GM23338 (cell line): Measurements from ENCODE around the gene UHRF2. TPM values are rescaled to one million over a fixed set of nuclear protein-coding genes. Genes with fewer than 3 reads are reported as not detected.

Source experiments
- ATAC-seq: fragments of 200-7000 bp; cut with Tn5 transposase; 3 replicates; pipeline ENCODE4 v1.9.1; 2020
- DNase-seq: peaks from one replicate; pipeline ENCODE4 v3.0.0-alpha.2; 2015; ENCODE audit warnings: low spot score
- H2AFZ ChIP-seq: fragments of 200-600 bp; sonication (generic); 2 replicates; pipeline ENCODE4 v1.8.0; 2016; ENCODE audit warnings: antibody characterized with exemption, mild to moderate bottlenecking, moderate library complexity
- H3F3A ChIP-seq: fragments of 200-600 bp; sonication (generic); replicated peaks from 2 replicates; pipeline ENCODE4 v1.8.0; 2017; ENCODE audit warnings: antibody characterized with exemption, mixed run types, low read depth
- H3K27ac ChIP-seq: fragments of 200-600 bp; sonication (generic); 2 replicates; pipeline ENCODE4 v1.6.1; 2016; ENCODE audit warnings: low read depth
- H3K27me3 ChIP-seq: fragments of 200-600 bp; sonication (generic); 2 replicates; pipeline ENCODE4 v1.8.0; 2016; ENCODE audit warnings: mild to moderate bottlenecking, mixed run types, moderate library complexity; ENCODE audit not compliant: insufficient read depth
- H3K36me3 ChIP-seq: fragments of 200-600 bp; sonication (generic); 2 replicates; pipeline ENCODE4 v1.8.0; 2016; ENCODE audit warnings: mild to moderate bottlenecking; ENCODE audit not compliant: insufficient read depth
- H3K4me1 ChIP-seq: fragments of 200-600 bp; sonication (generic); 2 replicates; pipeline ENCODE4 v1.8.0; 2016; ENCODE audit warnings: mild to moderate bottlenecking, moderate library complexity; ENCODE audit not compliant: insufficient read depth
- H3K4me2 ChIP-seq: fragments of 200-600 bp; sonication (generic); 2 replicates; pipeline ENCODE4 v1.7.1; 2017; ENCODE audit warnings: mixed run types
- H3K4me3 ChIP-seq: fragments of 200-600 bp; sonication (generic); 2 replicates; pipeline ENCODE4 v1.6.1; 2016; ENCODE audit warnings: mixed run types
- H3K79me2 ChIP-seq: fragments of 200-600 bp; sonication (generic); replicated peaks from 2 replicates; pipeline ENCODE4 v1.8.0; 2017; ENCODE audit warnings: mild to moderate bottlenecking; ENCODE audit not compliant: insufficient read depth
- H3K9me2 ChIP-seq: fragments of 200-600 bp; sonication (generic); 2 replicates; pipeline ENCODE4 v1.8.0; 2017; ENCODE audit not compliant: insufficient read depth
- H4K20me1 ChIP-seq: fragments of 200-600 bp; sonication (generic); replicated peaks from 2 replicates; pipeline ENCODE4 v1.8.0; 2017; ENCODE audit warnings: mild to moderate bottlenecking; ENCODE audit not compliant: insufficient read depth
- H3K27ac Mint-ChIP-seq: 2 replicates; pipeline ENCODE4 v1.8.0; 2020; ENCODE audit warnings: inconsistent platforms, mild to moderate bottlenecking, moderate library complexity, mixed read lengths
- H3K27me3 Mint-ChIP-seq: 3 replicates; pipeline ENCODE4 v1.8.0; 2022; ENCODE audit warnings: low read depth, mild to moderate bottlenecking, moderate library complexity, mixed read lengths, inconsistent platforms; ENCODE audit not compliant: insufficient read depth, poor library complexity
- H3K36me3 Mint-ChIP-seq: 3 replicates; pipeline ENCODE4 v1.8.0; 2021; ENCODE audit warnings: low read depth, mild to moderate bottlenecking, inconsistent platforms, moderate library complexity, mixed read lengths
- H3K4me1 Mint-ChIP-seq: 3 replicates; pipeline ENCODE4 v1.8.0; 2020; ENCODE audit warnings: mild to moderate bottlenecking, inconsistent platforms, mixed read lengths
- H3K4me3 Mint-ChIP-seq: 3 replicates; pipeline ENCODE4 v1.8.0; 2021; ENCODE audit warnings: moderate library complexity, mild to moderate bottlenecking, inconsistent platforms, mixed read lengths
- H3K9me3 Mint-ChIP-seq: 3 replicates; pipeline ENCODE4 v1.8.0; 2020; ENCODE audit warnings: moderate library complexity, mild to moderate bottlenecking, inconsistent platforms, mixed read lengths
- CREB1 ChIP-seq: fragments of 250-450 bp; sonication (Bioruptor Pico); IDR thresholded peaks from 2 replicates; pipeline ENCODE4 v1.5.0; 2020; ENCODE audit warnings: low read depth, mild to moderate bottlenecking, moderate library complexity
- CTCF ChIP-seq, 2 experiments: fragments of 200-600 bp in 1 of 2; sonication (generic) in 1 of 2; conservative IDR thresholded peaks; 2 replicates each; pipeline versions ENCODE4 v1.5.1 to v1.6.1; 2016 to 2017; ENCODE audit warnings: antibody characterized with exemption in 2 of 2, low read depth in 2 of 2, mild to moderate bottlenecking in 2 of 2, moderate library complexity in 1 of 2
- EZH2phosphoT487 ChIP-seq: fragments of 200-600 bp; sonication (generic); IDR thresholded peaks from one replicate; pipeline ENCODE4 v1.8.1; 2018; ENCODE audit warnings: antibody characterized with exemption; ENCODE audit not compliant: unreplicated experiment
- JUNB ChIP-seq: IDR thresholded peaks from one replicate; pipeline ENCODE4 v1.6.1; 2016; ENCODE audit warnings: antibody characterized with exemption; ENCODE audit not compliant: unreplicated experiment
- NANOG ChIP-seq: IDR thresholded peaks from 2 replicates; pipeline ENCODE4 v1.6.1; 2016; ENCODE audit warnings: antibody characterized with exemption, borderline replicate concordance
- POLR2AphosphoS5 ChIP-seq: IDR thresholded peaks from 2 replicates; pipeline ENCODE4 v1.6.1; 2016; ENCODE audit warnings: antibody characterized with exemption, low read depth
- STAT1 ChIP-seq: IDR thresholded peaks from one replicate; pipeline ENCODE4 v1.6.1; 2016; ENCODE audit warnings: antibody characterized with exemption; ENCODE audit not compliant: unreplicated experiment
- ZNF462 ChIP-seq: fragments of 250-450 bp; sonication (Bioruptor Pico); IDR thresholded peaks from 2 replicates; pipeline ENCODE4 v1.5.0; 2020; ENCODE audit warnings: mild to moderate bottlenecking, moderate library complexity
- polyA plus RNA-seq: library from polyadenylated mRNA; unstranded; fragments of >200 nt; fragmentation: Nextera tagmentation; extraction: Ambion mirVana; gene quantifications from 2 replicates; pipeline ENCODE4 v1.2.1, GENCODE V29; 2016
- total RNA-seq: library from RNA; depleted of rRNA; stranded (reverse); fragments of >200 nt; shearing (Covaris generic); gene quantifications from 2 replicates; pipeline ENCODE4 v1.2.3, GENCODE V29; 2014
- TF ChIP-seq, protein P1 (sequence below): IDR thresholded peaks from one replicate; pipeline ENCODE4 v1.6.1; 2018; ENCODE audit warnings: antibody characterized with exemption; ENCODE audit not compliant: unreplicated experiment

Gene UHRF2
- total and polyA plus RNA-seq, 2 experiments from 2014 or later = 15.1 to 51.6 TPM

GRCh38 chr9:6552498-6553121 lies 139.6 kb downstream of the UHRF2 start:
- Histone ChIP-seq H3K9me2 (no peaks in the 10 kb centered on the region), H3K36me3 (peaks cover 41% of the 10 kb centered on the region), H3K79me2 (no peaks in the 10 kb centered on the region), H3K27me3 (no peaks in the 10 kb centered on the region), H3K4me1 (no peaks in the 10 kb centered on the region), H3K4me2 (no peak overlapping the region), H4K20me1 (peaks cover 2% of the 10 kb centered on the region; the same call in 1 of the 2 replicates), H3K4me3 (no peak overlapping the region), H3F3A (no peaks in the 10 kb centered on the region), H3K27ac (no peak overlapping the region), H2AFZ (no peak overlapping the region)
- no peak overlapping the region for H3K4me3 Mint-ChIP-seq
- H3K36me3 Mint-ChIP-seq = peaks cover 54% of the 10 kb centered on the region
- no peak for TF ChIP-seq STAT1
- TF ChIP-seq CREB1 (CRISPR knock-in tag) = no peak
- TF ChIP-seq, protein P1, sequence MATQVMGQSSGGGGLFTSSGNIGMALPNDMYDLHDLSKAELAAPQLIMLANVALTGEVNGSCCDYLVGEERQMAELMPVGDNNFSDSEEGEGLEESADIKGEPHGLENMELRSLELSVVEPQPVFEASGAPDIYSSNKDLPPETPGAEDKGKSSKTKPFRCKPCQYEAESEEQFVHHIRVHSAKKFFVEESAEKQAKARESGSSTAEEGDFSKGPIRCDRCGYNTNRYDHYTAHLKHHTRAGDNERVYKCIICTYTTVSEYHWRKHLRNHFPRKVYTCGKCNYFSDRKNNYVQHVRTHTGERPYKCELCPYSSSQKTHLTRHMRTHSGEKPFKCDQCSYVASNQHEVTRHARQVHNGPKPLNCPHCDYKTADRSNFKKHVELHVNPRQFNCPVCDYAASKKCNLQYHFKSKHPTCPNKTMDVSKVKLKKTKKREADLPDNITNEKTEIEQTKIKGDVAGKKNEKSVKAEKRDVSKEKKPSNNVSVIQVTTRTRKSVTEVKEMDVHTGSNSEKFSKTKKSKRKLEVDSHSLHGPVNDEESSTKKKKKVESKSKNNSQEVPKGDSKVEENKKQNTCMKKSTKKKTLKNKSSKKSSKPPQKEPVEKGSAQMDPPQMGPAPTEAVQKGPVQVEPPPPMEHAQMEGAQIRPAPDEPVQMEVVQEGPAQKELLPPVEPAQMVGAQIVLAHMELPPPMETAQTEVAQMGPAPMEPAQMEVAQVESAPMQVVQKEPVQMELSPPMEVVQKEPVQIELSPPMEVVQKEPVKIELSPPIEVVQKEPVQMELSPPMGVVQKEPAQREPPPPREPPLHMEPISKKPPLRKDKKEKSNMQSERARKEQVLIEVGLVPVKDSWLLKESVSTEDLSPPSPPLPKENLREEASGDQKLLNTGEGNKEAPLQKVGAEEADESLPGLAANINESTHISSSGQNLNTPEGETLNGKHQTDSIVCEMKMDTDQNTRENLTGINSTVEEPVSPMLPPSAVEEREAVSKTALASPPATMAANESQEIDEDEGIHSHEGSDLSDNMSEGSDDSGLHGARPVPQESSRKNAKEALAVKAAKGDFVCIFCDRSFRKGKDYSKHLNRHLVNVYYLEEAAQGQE = no peak
- TF ChIP-seq POLR2AphosphoS5 = no peak
- TF ChIP-seq CTCF (conservative IDR thresholded peaks at IDR 0.05; ENCODE audit: low read depth in 2 of 2) = no peak
- no peak for TF ChIP-seq ZNF462
- TF ChIP-seq JUNB = no peak
- no peak for TF ChIP-seq EZH2phosphoT487
- TF ChIP-seq NANOG = no peak
- no peak for DNase-seq
- H3K9me3 Mint-ChIP-seq = no peaks in the 10 kb centered on the region
- H3K27ac Mint-ChIP-seq = no peak overlapping the region
- no peak for ATAC-seq
- H3K4me1 Mint-ChIP-seq = peaks cover 1% of the 10 kb centered on the region; the same call in 2 of the 3 replicates
- peaks cover 2% of the 10 kb centered on the region for H3K27me3 Mint-ChIP-seq
